Spleen (tissue), 7 donors: ENCODE measurements around the gene OXT.

Experiments used
- POLR2A ChIP-seq, 3 donors: fragments of 450-650 bp; IDR thresholded peaks; one replicate each; pipeline ENCODE4 v1.5.1; 2017; ENCODE audit warnings: antibody characterized with exemption in 3 of 3, mild to moderate bottlenecking in 1 of 3
- TF ChIP-seq, protein P1 (sequence below), 11 experiments: fragments of 200-600 bp in 7 of 11; fragments of 450-650 bp in 4 of 11; sonication (generic) in 4 of 11; IDR thresholded peaks in 8 of 11; conservative IDR thresholded peaks in 3 of 11; 1 replicate in 7 of 11; 2 replicates in 4 of 11; pipeline versions ENCODE4 v1.4.0 to v1.8.0; 2016 to 2021; ENCODE audit warnings: antibody characterized with exemption in 11 of 11, inconsistent platforms in 4 of 11, mild to moderate bottlenecking in 1 of 11
- donor health status: DM: no; HTN: no; CAD: no; lungs with moderate emphysema.
- donor health status: DM: no; HTN: no; CAD: no.
- donor health status: DM: no; HTN: no; CAD: no.

DNA sequence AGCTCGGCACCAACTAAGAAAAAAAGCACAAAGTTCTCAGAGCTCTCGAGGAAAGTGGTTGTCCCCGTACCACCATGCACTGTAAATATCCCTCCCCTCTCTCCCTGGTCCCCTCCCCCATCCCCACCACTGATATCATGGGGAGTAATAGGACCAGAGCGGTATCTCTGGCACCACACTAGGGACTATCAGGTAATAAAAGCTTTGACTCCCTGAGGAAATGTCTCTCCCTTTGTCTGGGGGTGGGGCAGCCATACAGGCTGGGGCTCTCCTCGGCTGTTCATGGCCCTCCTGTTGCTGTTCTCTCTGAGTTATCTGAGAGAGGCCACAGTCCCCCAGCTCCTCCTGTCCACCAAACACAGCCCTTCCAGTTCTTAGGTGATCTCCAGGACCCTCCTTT, 33.0 kb upstream of the OXT start:
- TF ChIP-seq, protein P1, sequence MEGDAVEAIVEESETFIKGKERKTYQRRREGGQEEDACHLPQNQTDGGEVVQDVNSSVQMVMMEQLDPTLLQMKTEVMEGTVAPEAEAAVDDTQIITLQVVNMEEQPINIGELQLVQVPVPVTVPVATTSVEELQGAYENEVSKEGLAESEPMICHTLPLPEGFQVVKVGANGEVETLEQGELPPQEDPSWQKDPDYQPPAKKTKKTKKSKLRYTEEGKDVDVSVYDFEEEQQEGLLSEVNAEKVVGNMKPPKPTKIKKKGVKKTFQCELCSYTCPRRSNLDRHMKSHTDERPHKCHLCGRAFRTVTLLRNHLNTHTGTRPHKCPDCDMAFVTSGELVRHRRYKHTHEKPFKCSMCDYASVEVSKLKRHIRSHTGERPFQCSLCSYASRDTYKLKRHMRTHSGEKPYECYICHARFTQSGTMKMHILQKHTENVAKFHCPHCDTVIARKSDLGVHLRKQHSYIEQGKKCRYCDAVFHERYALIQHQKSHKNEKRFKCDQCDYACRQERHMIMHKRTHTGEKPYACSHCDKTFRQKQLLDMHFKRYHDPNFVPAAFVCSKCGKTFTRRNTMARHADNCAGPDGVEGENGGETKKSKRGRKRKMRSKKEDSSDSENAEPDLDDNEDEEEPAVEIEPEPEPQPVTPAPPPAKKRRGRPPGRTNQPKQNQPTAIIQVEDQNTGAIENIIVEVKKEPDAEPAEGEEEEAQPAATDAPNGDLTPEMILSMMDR (IDR thresholded peaks at IDR 0.05 in 8 of 11, conservative IDR thresholded peaks at IDR 0.05 in 3 of 11), result no peak
- TF ChIP-seq POLR2A (IDR thresholded peaks at IDR 0.05), result no peak
